ENCODE data around the gene CPNE5. TPM values are rescaled to one million over a fixed set of nuclear protein-coding genes. Genes with fewer than 3 reads are reported as not detected.

Gene CPNE5
- total RNA-seq, 4 donors from 2014 or later = 3.0 to 8.3 (median 3.3) TPM; not detected in 1

- intact Hi-C loops (cut with DNase I; ENCODE audit: low total_unique reads) (no loop called here), in situ Hi-C loops (cut with MboI; ENCODE audit: low pct_ligation_motif_present in 1 of 4, low pct_unique_long_range_greater_than_20kb in 1 of 4, low sequenced_read_pairs in 3 of 4) (no loop called here)
- no peaks in the 10 kb centered on the region for H3K9me3 ChIP-seq
- peaks cover 0 to 8% (median 0%) of the 10 kb centered on the region in 4 donors for H3K36me3 ChIP-seq
- H3K27me3 ChIP-seq = peaks cover under 1% of the 10 kb centered on the region
- peak; percentile 25 for DNase-seq
- TF ChIP-seq CTCF (IDR thresholded peaks at IDR 0.05) (no peak), EP300 (IDR thresholded peaks at IDR 0.05; ENCODE audit: low read depth) (no peak), POLR2A (IDR thresholded peaks at IDR 0.05) (no peak)
- H3K4me1 ChIP-seq = peaks cover 6 to 19% (median 15%) of the 10 kb centered on the region in 4 donors
- peak overlapping the region; percentile 84 to 91 (median 89) for H3K27ac ChIP-seq
- WGBS, 2 donors (ENCODE audit: low coverage in 1 of 2) = 8 to 14% methylated on average over 6 to 11 of the region's 11 CpGs
- H3K4me3 ChIP-seq = peak overlapping the region; percentile 83 to 95 (median 92)
Observed at GRCh38 chr6:36873612-36874442, 34.6 kb upstream of the CPNE5 start.

GRCh38 chr6:36873115-36873514 is 33.9 kb upstream of the CPNE5 start:
- in situ Hi-C loops (cut with MboI; ENCODE audit: low pct_ligation_motif_present in 1 of 4, low pct_unique_long_range_greater_than_20kb in 1 of 4, low sequenced_read_pairs in 3 of 4) = no loop called here
- no peak for DNase-seq
- WGBS, 2 donors (ENCODE audit: low coverage in 1 of 2) = 85 to 100% methylated on average over 1 of the region's 1 CpG
- intact Hi-C loops (cut with DNase I; ENCODE audit: low total_unique reads) = no loop called here
- Histone ChIP-seq H3K27me3 (no peaks in the 10 kb centered on the region), H3K4me1 (peaks cover 6 to 19% (median 15%) of the 10 kb centered on the region in 4 donors), H3K27ac (no peak overlapping the region), H3K9me3 (no peaks in the 10 kb centered on the region), H3K4me3 (no peak overlapping the region), H3K36me3 (peaks cover 0 to 10% (median 0%) of the 10 kb centered on the region in 4 donors)
- TF ChIP-seq CTCF (IDR thresholded peaks at IDR 0.05) = no peak
- no peak for TF ChIP-seq POLR2A (IDR thresholded peaks at IDR 0.05)
- TF ChIP-seq POLR2AphosphoS5 (IDR thresholded peaks at IDR 0.05) = no peak
- no peak for TF ChIP-seq EP300 (IDR thresholded peaks at IDR 0.05; ENCODE audit: low read depth)

DNA sequence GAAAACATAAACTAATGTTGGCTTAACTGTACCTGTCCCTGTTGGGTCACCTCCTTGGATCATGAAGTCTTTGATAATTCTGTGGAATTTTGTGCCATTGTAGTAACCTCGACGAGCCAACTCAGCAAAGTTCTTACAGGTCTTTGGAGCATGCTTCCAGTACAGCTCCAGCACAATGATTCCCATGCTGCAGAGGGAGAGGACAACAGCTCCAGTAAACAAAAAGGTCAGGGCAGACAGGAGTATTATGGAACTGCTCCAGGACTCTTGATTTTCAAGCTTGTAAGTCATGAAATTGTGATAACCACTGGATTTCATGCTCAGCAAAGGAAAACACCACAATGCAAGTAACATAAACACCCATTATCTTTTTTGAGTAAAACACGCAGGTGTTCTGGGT is 32.4 kb upstream of the CPNE5 start:
- Histone ChIP-seq H3K27me3 (no peaks in the 10 kb centered on the region), H3K4me3 (no peak overlapping the region), H3K4me1 (peaks cover 6 to 19% (median 15%) of the 10 kb centered on the region in 4 donors), H3K36me3 (peaks cover 0 to 10% (median 0%) of the 10 kb centered on the region in 4 donors), H3K27ac (no peak overlapping the region), H3K9me3 (no peaks in the 10 kb centered on the region)
- in situ Hi-C loops (cut with MboI; ENCODE audit: low pct_ligation_motif_present in 1 of 4, low pct_unique_long_range_greater_than_20kb in 1 of 4, low sequenced_read_pairs in 3 of 4) (no loop called here), intact Hi-C loops (cut with DNase I; ENCODE audit: low total_unique reads) (no loop called here)
- no peak for TF ChIP-seq POLR2A (IDR thresholded peaks at IDR 0.05)
- TF ChIP-seq EP300 (IDR thresholded peaks at IDR 0.05; ENCODE audit: low read depth) = no peak
- no peak for TF ChIP-seq CTCF (IDR thresholded peaks at IDR 0.05)
- TF ChIP-seq POLR2AphosphoS5 (IDR thresholded peaks at IDR 0.05) = no peak
- DNase-seq = no peak
- 87 to 100% methylated on average over 1 to 3 of the region's 3 CpGs for WGBS, 2 donors (ENCODE audit: low coverage in 1 of 2)

- no peak overlapping the region for H3K27ac ChIP-seq
- no peak overlapping the region for H3K4me3 ChIP-seq
- intact Hi-C loops (cut with DNase I; ENCODE audit: low total_unique reads) = no loop called here
- H3K9me3 ChIP-seq = no peaks in the 10 kb centered on the region
- TF ChIP-seq CTCF (IDR thresholded peaks at IDR 0.05) (no peak), POLR2AphosphoS5 (IDR thresholded peaks at IDR 0.05) (no peak), EP300 (IDR thresholded peaks at IDR 0.05; ENCODE audit: low read depth) (no peak), POLR2A (IDR thresholded peaks at IDR 0.05) (no peak)
- 80 to 90% methylated on average over 2 to 4 of the region's 4 CpGs for WGBS, 2 donors (ENCODE audit: low coverage in 1 of 2)
- no peaks in the 10 kb centered on the region for H3K4me1 ChIP-seq
- no peaks in the 10 kb centered on the region for H3K27me3 ChIP-seq
- peaks cover 0 to 17% (median 0%) of the 10 kb centered on the region in 4 donors for H3K36me3 ChIP-seq
- in situ Hi-C loops (cut with MboI; ENCODE audit: low pct_ligation_motif_present in 1 of 4, low pct_unique_long_range_greater_than_20kb in 1 of 4, low sequenced_read_pairs in 3 of 4) = no loop called here
- DNase-seq = no peak
Observed at GRCh38 chr6:36867471-36868224, 28.4 kb upstream of the CPNE5 start.

Data from transverse colon (tissue), 4 donors.